DOHH2 (cell line): ENCODE results near the gene DPEP3.

Source experiments
- CTCF ChIP-seq: fragments of 200-600 bp; sonication (generic); IDR thresholded peaks from one replicate; pipeline ENCODE4 v1.5.1; 2014; ENCODE audit warnings: antibody characterized with exemption, mild to moderate bottlenecking, low read depth, low read length; ENCODE audit not compliant: poor library complexity, severe bottlenecking
- EZH2phosphoT487 ChIP-seq: fragments of 200-600 bp; sonication (generic); IDR thresholded peaks from 2 replicates; pipeline ENCODE4 v1.6.1; 2017; ENCODE audit warnings: borderline replicate concordance, mild to moderate bottlenecking, antibody characterized with exemption, low read length, moderate library complexity, mixed read lengths

GRCh38 chr16:67954421-67955196, 25.7 kb downstream of the DPEP3 start:
- TF ChIP-seq CTCF, result no peak
- TF ChIP-seq EZH2phosphoT487, result no peak
